GM12801 (cell line): Measurements from ENCODE around the gene PNO1.

ENCODE experiments used
- CTCF ChIP-seq: IDR thresholded peaks from one replicate; pipeline ENCODE4 v1.5.1; 2011; ENCODE audit warnings: control low read depth; ENCODE audit not compliant: insufficient read length; ENCODE audit errors: extremely low read depth

PNO1 gene

GRCh38 chr2:68135448-68136320 lies 22.0 kb upstream of the PNO1 start:
- TF ChIP-seq CTCF = no peak

- TF ChIP-seq CTCF = no peak
Observed at GRCh38 chr2:68141875-68142274, 15.8 kb upstream of the PNO1 start.

GRCh38 chr2:68151037-68151436 lies 6.7 kb upstream of the PNO1 start:
- TF ChIP-seq CTCF = no peak

- no peak for TF ChIP-seq CTCF
Observed at GRCh38 chr2:68152681-68153347, 4.9 kb upstream of the PNO1 start.

- TF ChIP-seq CTCF = no peak
Observed at GRCh38 chr2:68155618-68156017, 2.1 kb upstream of the PNO1 start.

- TF ChIP-seq CTCF = no peak
Observed at GRCh38 chr2:68156419-68156818, 1.3 kb upstream of the PNO1 start.

- TF ChIP-seq CTCF = no peak
Observed at GRCh38 chr2:68157002-68157401, 686 bp upstream of the PNO1 start.
